HG03159 (cell line): Measurements from ENCODE around the gene DDX1.
"Not testable (repeated sequence)": the region's sequence is repeated elsewhere in the genome, so short reads cannot be mapped to it uniquely, and the experiment has no call there.

Experiments
- ATAC-seq: cut with Tn5 transposase; IDR thresholded peaks from one replicate; pipeline ENCODE4 v1.9.1; 2021; ENCODE audit warnings: mild to moderate bottlenecking, moderate library complexity; ENCODE audit not compliant: unreplicated experiment

DDX1 gene

GRCh38 chr2:15594291-15595256, 2.9 kb downstream of the DDX1 start:
- no peak for ATAC-seq

- no peak for ATAC-seq
Observed at GRCh38 chr2:15595342-15595905, 3.8 kb downstream of the DDX1 start.

- no peak for ATAC-seq
Observed at GRCh38 chr2:15595936-15596335, 4.3 kb downstream of the DDX1 start.

GRCh38 chr2:15596350-15596749, 4.7 kb downstream of the DDX1 start:
- no peak for ATAC-seq

GRCh38 chr2:15596968-15597367, 5.3 kb downstream of the DDX1 start:
- ATAC-seq: no peak

DNA sequence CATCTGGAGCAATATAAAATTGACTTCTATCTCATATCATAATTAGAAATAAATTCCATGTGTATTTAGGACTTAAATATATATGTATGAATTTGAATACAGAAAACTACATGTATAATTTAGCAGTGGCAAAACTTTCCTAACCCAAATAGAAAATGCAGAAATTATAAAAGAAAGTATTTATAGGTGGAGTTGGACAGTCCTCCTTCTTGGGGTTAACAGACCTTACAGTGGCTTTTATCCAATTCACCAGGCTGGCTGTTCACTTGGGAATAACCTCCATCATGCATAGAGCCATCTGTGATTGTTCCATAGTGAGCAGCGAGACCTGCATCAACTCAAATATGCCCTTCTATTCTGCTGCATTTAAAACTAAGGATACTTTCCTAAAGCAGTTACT, 8.3 kb downstream of the DDX1 start:
- no peak for ATAC-seq

DNA sequence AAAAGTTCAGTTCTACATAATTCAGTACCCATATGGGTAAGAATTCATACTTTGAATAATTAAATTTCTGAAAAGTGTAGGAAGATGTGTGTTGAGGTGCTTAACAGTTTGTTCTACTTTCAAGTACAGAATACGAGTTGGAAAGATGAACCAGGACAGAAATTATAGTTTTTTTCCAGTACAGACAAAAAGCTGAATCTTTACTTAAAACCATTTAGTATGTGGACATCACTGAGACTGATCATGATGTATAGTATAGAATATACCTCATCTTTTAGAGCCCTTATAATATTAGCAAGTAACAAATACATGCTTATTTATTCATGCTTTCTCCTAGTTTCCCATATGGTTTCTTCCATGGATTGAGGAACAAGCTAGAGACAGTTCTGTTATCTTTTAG, 10.0 kb downstream of the DDX1 start:
- no peak for ATAC-seq

- ATAC-seq: no peak
Observed at GRCh38 chr2:15602393-15602792, 10.7 kb downstream of the DDX1 start.

- ATAC-seq: no peak
Observed at GRCh38 chr2:15603044-15603765, 11.5 kb downstream of the DDX1 start.

DNA sequence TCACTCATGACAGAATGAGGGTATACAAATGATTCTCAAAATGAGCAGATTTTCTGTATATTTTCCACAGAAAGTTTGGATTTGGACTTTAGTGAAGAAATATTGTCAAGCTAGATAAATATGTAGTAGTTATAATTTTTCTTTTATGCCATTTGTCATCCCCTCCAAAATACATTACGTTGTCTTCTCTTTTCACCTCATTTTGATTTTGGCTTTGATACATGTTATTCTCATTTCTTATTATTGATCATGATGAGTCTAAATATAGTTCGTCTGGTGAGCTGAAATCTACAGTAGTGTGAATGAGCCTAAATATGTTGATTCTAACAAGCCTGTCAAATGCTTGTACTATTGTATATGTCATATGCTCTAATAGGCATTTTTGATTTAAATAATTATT, 12.3 kb downstream of the DDX1 start:
- no peak for ATAC-seq

- ATAC-seq: no peak
Observed at GRCh38 chr2:15605721-15606120, 14.1 kb downstream of the DDX1 start.

DNA sequence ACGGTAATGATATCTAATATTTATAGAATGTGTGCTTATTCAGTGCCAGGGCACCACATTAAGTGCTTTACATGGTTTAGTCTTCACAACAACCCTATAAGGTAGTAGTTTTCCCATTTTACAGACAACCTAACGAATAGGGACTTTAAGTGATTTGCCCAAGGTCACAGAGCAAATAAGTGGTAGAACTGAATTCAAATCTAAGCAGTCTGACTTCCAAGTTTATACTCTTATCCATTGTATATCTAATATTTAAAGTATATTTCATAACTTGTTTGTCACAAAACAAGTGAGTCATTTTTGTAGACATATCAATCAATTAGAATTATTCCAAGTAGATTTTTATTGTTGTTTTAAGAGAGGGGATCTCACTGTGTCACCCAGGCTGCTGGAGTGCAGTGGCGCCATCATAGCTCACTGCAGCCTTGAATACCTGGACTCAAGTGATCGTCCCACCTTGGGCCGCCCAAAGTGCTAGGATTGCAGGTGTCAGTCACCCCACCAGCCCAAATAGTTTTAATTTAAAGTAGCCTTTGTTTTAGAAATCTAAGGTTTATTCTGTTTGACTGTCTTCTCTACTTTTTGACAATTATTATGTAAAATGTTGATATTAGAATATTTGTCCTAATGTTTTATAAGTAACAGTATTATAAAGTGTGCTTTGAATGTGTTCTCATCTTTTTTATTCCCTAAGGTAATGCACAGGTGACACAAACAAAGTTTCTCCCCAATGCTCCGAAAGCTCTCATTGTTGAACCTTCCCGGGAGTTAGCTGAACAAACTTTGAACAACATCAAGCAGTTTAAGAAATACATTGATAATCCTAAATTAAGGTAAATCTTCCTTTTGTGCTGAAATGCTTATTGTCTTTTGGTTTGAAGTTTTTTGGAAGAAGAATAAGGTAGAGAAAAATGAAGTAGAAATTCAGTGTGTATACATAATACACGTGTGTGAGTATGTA, 15.1 kb downstream of the DDX1 start:
- ATAC-seq: no peak

- no peak for ATAC-seq
Observed at GRCh38 chr2:15607709-15608391, 16.2 kb downstream of the DDX1 start.

DNA sequence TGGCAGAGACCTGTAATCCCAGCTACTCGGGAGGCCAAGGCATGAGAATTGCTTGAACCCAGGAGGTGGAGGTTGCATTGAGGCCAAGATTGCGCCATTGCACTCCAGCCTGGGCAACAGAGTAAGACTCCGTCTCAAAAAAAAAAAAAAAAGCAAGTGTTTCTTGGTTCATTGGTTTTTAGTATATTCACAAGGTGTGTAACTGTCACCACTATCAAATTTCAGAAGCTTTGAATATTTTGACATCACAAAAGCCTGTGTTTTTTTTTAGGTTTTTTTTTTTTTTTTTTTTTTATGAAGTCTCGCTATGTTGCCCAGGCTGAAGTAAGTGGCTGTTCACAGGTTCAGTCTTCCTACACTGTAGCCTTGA, 16.7 kb downstream of the DDX1 start:
- ATAC-seq: no peak

GRCh38 chr2:15609341-15610042, 17.8 kb downstream of the DDX1 start:
- ATAC-seq: no peak

GRCh38 chr2:15610430-15610952, 18.8 kb downstream of the DDX1 start:
- ATAC-seq: no peak

DNA sequence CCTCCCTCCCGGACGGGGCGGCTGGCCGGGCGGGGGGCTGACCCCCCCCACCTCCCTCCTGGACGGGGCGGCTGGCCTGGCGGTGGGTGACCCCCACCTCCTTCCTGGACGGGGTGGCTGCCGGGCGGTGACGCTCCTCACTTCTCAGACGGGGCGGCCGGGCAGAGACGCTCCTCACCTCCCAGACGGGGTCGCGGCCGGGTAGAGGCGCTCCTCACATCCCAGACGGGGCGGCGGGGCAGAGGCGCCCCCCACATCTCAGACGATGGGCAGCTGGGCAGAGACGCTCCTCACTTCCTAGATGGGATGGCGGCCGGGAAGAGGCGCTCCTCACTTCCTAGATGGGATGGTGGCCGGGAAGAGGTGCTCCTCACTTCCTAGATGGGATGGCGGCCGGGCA, 20.4 kb downstream of the DDX1 start:
- ATAC-seq: not testable (repeated sequence)

DNA sequence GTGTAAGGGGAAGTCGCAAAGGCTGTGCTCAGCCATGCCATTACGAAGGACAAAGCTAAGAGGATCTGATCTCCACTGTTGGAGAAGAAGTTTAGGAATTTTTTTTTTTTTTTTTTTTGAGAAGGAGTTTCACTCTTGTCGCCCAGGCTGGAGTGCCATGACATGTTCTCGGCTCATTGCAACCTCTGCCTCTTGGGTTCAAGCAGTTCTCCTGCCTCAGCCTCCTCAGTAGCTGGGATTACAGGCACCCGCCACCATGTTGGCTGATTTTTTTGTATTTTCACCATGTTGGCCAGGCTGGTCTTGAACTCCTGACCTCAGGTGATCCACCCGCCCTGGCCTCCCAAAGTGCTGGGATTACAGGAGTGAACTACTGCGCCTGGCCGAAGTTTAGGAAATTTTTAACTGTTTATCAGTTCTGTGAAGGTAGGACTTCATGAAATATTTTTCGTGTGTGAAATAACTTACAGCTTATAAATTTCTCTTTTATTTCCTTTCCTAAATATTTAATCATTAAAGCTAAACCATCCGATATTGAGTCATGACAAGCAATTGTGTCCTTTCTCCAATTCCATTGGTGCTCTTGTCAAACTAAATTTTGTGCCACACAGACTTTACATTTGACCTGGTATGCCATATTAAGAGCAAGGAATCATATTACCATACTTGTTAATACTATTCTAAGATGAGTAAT, 22.2 kb downstream of the DDX1 start:
- no peak for ATAC-seq
